Astrocyte (in vitro differentiated cells and primary cell): ENCODE data around the gene SNAPC1. TPM values are rescaled to one million over a fixed set of nuclear protein-coding genes. Genes with fewer than 3 reads are reported as not detected.

Source experiments
- DNase-seq: peaks from one replicate; pipeline ENCODE4 v3.0.0-alpha.2; 2010; ENCODE audit warnings: low read depth
- FAIRE-seq: peaks from 2 replicates; lab custom pipeline; 2011; peaks lifted over from hg19 to GRCh38; lab: Jason Lieb, UNC
- H2AFZ ChIP-seq: 2 replicates; pipeline ENCODE4 v1.6.0; 2012; ENCODE audit warnings: low read depth, low read length, inconsistent platforms
- H3K27ac ChIP-seq: 2 replicates; pipeline ENCODE4 v1.5.1; 2011; ENCODE audit warnings: low read depth, low read length, inconsistent platforms
- H3K27me3 ChIP-seq: 2 replicates; pipeline ENCODE4 v1.6.0; 2011; ENCODE audit warnings: low read length, inconsistent platforms; ENCODE audit not compliant: insufficient read depth
- H3K36me3 ChIP-seq: 2 replicates; pipeline ENCODE4 v1.5.1; 2011; ENCODE audit warnings: low read length, inconsistent platforms; ENCODE audit not compliant: insufficient read depth
- H3K4me1 ChIP-seq: 2 replicates; pipeline ENCODE4 v1.5.1; 2011; ENCODE audit warnings: low read length, inconsistent platforms; ENCODE audit not compliant: insufficient read depth
- H3K4me2 ChIP-seq: 2 replicates; pipeline ENCODE4 v1.6.0; 2012; ENCODE audit warnings: low read length, inconsistent platforms
- H3K4me3 ChIP-seq: 2 replicates; pipeline ENCODE4 v1.5.1; 2011; ENCODE audit warnings: low read depth, mild to moderate bottlenecking, low read length, inconsistent platforms; ENCODE audit not compliant: insufficient read depth
- H3K79me2 ChIP-seq: 2 replicates; pipeline ENCODE4 v1.6.0; 2012; ENCODE audit warnings: mild to moderate bottlenecking, low read length, inconsistent platforms; ENCODE audit not compliant: insufficient read depth
- H3K9ac ChIP-seq: 2 replicates; pipeline ENCODE4 v1.6.0; 2012; ENCODE audit warnings: mild to moderate bottlenecking, low read length, inconsistent platforms
- H3K9me3 ChIP-seq: 2 replicates; pipeline ENCODE4 v1.5.1; 2012; ENCODE audit warnings: low read depth, mild to moderate bottlenecking, low read length, inconsistent platforms; ENCODE audit not compliant: insufficient read depth
- H4K20me1 ChIP-seq: 2 replicates; pipeline ENCODE4 v1.6.0; 2012; ENCODE audit warnings: low read length, inconsistent platforms; ENCODE audit not compliant: insufficient read depth
- H3K27ac Mint-ChIP-seq: one replicate; pipeline ENCODE4 v1.8.0; 2021; ENCODE audit warnings: mild to moderate bottlenecking, mixed read lengths; ENCODE audit not compliant: unreplicated experiment
- H3K27me3 Mint-ChIP-seq: one replicate; pipeline ENCODE4 v1.8.0; 2021; ENCODE audit warnings: low read depth, mixed read lengths; ENCODE audit not compliant: unreplicated experiment
- H3K36me3 Mint-ChIP-seq: one replicate; pipeline ENCODE4 v1.8.0; 2021; ENCODE audit warnings: low read depth, mixed read lengths; ENCODE audit not compliant: unreplicated experiment
- H3K4me1 Mint-ChIP-seq: one replicate; pipeline ENCODE4 v1.8.0; 2021; ENCODE audit warnings: low read depth, mixed read lengths; ENCODE audit not compliant: unreplicated experiment
- H3K4me3 Mint-ChIP-seq: one replicate; pipeline ENCODE4 v1.8.0; 2021; ENCODE audit warnings: mild to moderate bottlenecking, moderate library complexity, mixed read lengths; ENCODE audit not compliant: unreplicated experiment
- H3K9me3 Mint-ChIP-seq: one replicate; pipeline ENCODE4 v1.8.0; 2021; ENCODE audit warnings: mild to moderate bottlenecking, mixed read lengths; ENCODE audit not compliant: unreplicated experiment
- CTCF ChIP-seq: IDR thresholded peaks from 2 replicates; pipeline ENCODE4 v1.5.1; 2011; ENCODE audit warnings: low read depth, mild to moderate bottlenecking, inconsistent platforms, low read length, moderate library complexity; ENCODE audit not compliant: insufficient read depth
- EZH2 ChIP-seq: IDR thresholded peaks from 2 replicates; pipeline ENCODE4 v1.6.1; 2012; ENCODE audit warnings: mild to moderate bottlenecking, low read length, inconsistent platforms; ENCODE audit not compliant: insufficient read depth
- total RNA-seq: library from RNA; stranded (reverse); gene quantifications from 2 replicates; pipeline ENCODE4 v1.2.1, GENCODE V29; 2021

Gene SNAPC1
- total RNA-seq, 1 donor from 2014 or later = 14.1 TPM

GRCh38 chr14:61836184-61836583 is 74.0 kb downstream of the SNAPC1 start:
- Mint-ChIP-seq H3K4me1 (peaks cover 15% of the 10 kb centered on the region), H3K27ac (no peak overlapping the region)
- FAIRE-seq = no peak

GRCh38 chr14:61836807-61837206 is 74.6 kb downstream of the SNAPC1 start:
- no peak overlapping the region for H3K4me3 ChIP-seq
- no peak overlapping the region for H3K9ac ChIP-seq
- H4K20me1 ChIP-seq = no peaks in the 10 kb centered on the region
- H3K27me3 Mint-ChIP-seq = no peaks in the 10 kb centered on the region
- TF ChIP-seq CTCF (no peak), EZH2 (no peak)
- H3K36me3 ChIP-seq = no peaks in the 10 kb centered on the region
- H2AFZ ChIP-seq = no peak overlapping the region
- H3K27ac ChIP-seq = no peak overlapping the region
- H3K4me1 ChIP-seq = no peaks in the 10 kb centered on the region
- DNase-seq = no peak
- no peak for FAIRE-seq
- H3K36me3 Mint-ChIP-seq = no peaks in the 10 kb centered on the region
- no peak overlapping the region for H3K27ac Mint-ChIP-seq
- peaks cover 15% of the 10 kb centered on the region for H3K4me1 Mint-ChIP-seq
- no peaks in the 10 kb centered on the region for H3K27me3 ChIP-seq
- H3K9me3 ChIP-seq = no peaks in the 10 kb centered on the region
- H3K9me3 Mint-ChIP-seq = no peaks in the 10 kb centered on the region
- H3K79me2 ChIP-seq = no peaks in the 10 kb centered on the region
- no peak overlapping the region for H3K4me3 Mint-ChIP-seq
- H3K4me2 ChIP-seq = no peak overlapping the region

More at GRCh38 chr14:61836184-61836583, 74.0 kb downstream of the SNAPC1 start:
- H3K4me1 ChIP-seq = no peaks in the 10 kb centered on the region
- no peak overlapping the region for H3K9ac ChIP-seq
- H3K27me3 ChIP-seq = no peaks in the 10 kb centered on the region
- no peaks in the 10 kb centered on the region for H3K27me3 Mint-ChIP-seq
- H3K36me3 Mint-ChIP-seq = no peaks in the 10 kb centered on the region
- no peaks in the 10 kb centered on the region for H4K20me1 ChIP-seq
- H3K9me3 ChIP-seq = no peaks in the 10 kb centered on the region
- no peaks in the 10 kb centered on the region for H3K79me2 ChIP-seq
- no peak for DNase-seq
- H3K9me3 Mint-ChIP-seq = no peaks in the 10 kb centered on the region
- no peak overlapping the region for H3K4me3 ChIP-seq
- H3K4me3 Mint-ChIP-seq = no peak overlapping the region
- no peak overlapping the region for H3K27ac ChIP-seq
- TF ChIP-seq CTCF (no peak), EZH2 (no peak)
- H3K4me2 ChIP-seq = no peak overlapping the region
- no peaks in the 10 kb centered on the region for H3K36me3 ChIP-seq
- H2AFZ ChIP-seq = no peak overlapping the region

- DNase-seq (peak; percentile 46), FAIRE-seq (peak; percentile 89)
- Histone ChIP-seq H3K27ac (no peak overlapping the region), H3K27me3 (no peaks in the 10 kb centered on the region), H2AFZ (no peak overlapping the region), H3K4me1 (no peaks in the 10 kb centered on the region), H3K79me2 (no peaks in the 10 kb centered on the region), H3K9ac (no peak overlapping the region), H3K4me2 (no peak overlapping the region), H3K9me3 (no peaks in the 10 kb centered on the region), H3K4me3 (no peak overlapping the region), H4K20me1 (no peaks in the 10 kb centered on the region), H3K36me3 (no peaks in the 10 kb centered on the region)
- H3K4me3 Mint-ChIP-seq = no peak overlapping the region
- no peaks in the 10 kb centered on the region for H3K9me3 Mint-ChIP-seq
- H3K36me3 Mint-ChIP-seq = no peaks in the 10 kb centered on the region
- TF ChIP-seq EZH2 = no peak
- TF ChIP-seq CTCF = peak; percentile 88
- H3K4me1 Mint-ChIP-seq = peaks cover 15% of the 10 kb centered on the region
- no peaks in the 10 kb centered on the region for H3K27me3 Mint-ChIP-seq
- H3K27ac Mint-ChIP-seq = peak overlapping the region; percentile 38
Measured at GRCh38 chr14:61837336-61838229, 75.4 kb downstream of the SNAPC1 start.
